HCT116 (cell line): ENCODE data around the gene RHCE. TPM values are rescaled to one million over a fixed set of nuclear protein-coding genes. Genes with fewer than 3 reads are reported as not detected.

ENCODE experiments used
- ATAC-seq: fragments of 200-7000 bp; cut with Tn5 transposase; 2 replicates; pipeline ENCODE4 v1.9.1; 2020; ENCODE audit warnings: mild to moderate bottlenecking, moderate library complexity
- BruUV-seq: library from RNA; stranded (reverse); fragments of 400-500 nt; replicated peaks from 2 replicates; lab custom pipeline; 2021; lab: Mats Ljungman, UMichigan
- CTCF ChIA-PET: fragments of 300-600 bp; sonication (Branson Sonifier 250); formaldehyde crosslinking; loops from one replicate; lab custom pipeline; 2021; ENCODE audit warnings: antibody characterized with exemption; lab: Charles Lee
- POLR2A ChIA-PET: fragments of 300-600, 350-600 bp; sonication (Branson Sonifier 250); formaldehyde crosslinking; loops from one replicate; lab custom pipeline; 2021; ENCODE audit warnings: antibody characterized with exemption; lab: Charles Lee
- RAD21 ChIA-PET, 2 experiments: fragments of 300-600 bp; sonication (Branson Sonifier 250); formaldehyde crosslinking; loops; one replicate each; lab custom pipeline; 2023; ENCODE audit warnings: low total read pairs in 2 of 2; ENCODE audit not compliant: uncharacterized antibody in 2 of 2, unreplicated experiment in 2 of 2, low non-redundant PET in 1 of 2; lab: Charles Lee
- DNase-seq: peaks from one replicate; pipeline ENCODE4 v3.0.0-alpha.2; 2010; ENCODE audit warnings: low read depth, low spot score
- H2AFZ ChIP-seq: fragments of 200-600 bp; shearing (Covaris generic), sonication (generic); 2 replicates; pipeline ENCODE4 v1.6.1; 2017; ENCODE audit warnings: low read depth, mixed run types, mixed read lengths, antibody characterized with exemption, low read length; ENCODE audit not compliant: poor library complexity, severe bottlenecking
- H3K27ac ChIP-seq: 2 replicates; pipeline ENCODE4 v1.5.1; 2012; ENCODE audit warnings: low read depth, low read length
- H3K27me3 ChIP-seq: fragments of 200-600 bp; sonication (generic); 2 replicates; pipeline ENCODE4 v1.6.1; 2016; ENCODE audit warnings: mixed run types, low read length, mixed read lengths; ENCODE audit not compliant: insufficient read depth
- H3K36me3 ChIP-seq, 2 experiments: fragments of 200-500 bp in 1 of 2; fragments of 200-600 bp in 1 of 2; sonication (Bioruptor generic) in 1 of 2; sonication (generic) in 1 of 2; 2 replicates each; pipeline versions ENCODE4 v1.5.1 to v1.6.1; 2014 to 2016; ENCODE audit warnings: low read length in 2 of 2, inconsistent platforms in 1 of 2, mixed read lengths in 1 of 2, mixed run types in 1 of 2; ENCODE audit not compliant: insufficient read depth in 2 of 2, control insufficient read depth in 1 of 2
- H3K4me1 ChIP-seq, 2 experiments: fragments of 200-600 bp in 1 of 2; sonication (generic) in 1 of 2; 2 replicates each; pipeline versions ENCODE4 v1.5.1 to v1.6.1; 2012 to 2017; ENCODE audit warnings: low read length in 2 of 2, inconsistent platforms in 1 of 2, mild to moderate bottlenecking in 1 of 2, mixed read lengths in 1 of 2, mixed run types in 1 of 2, moderate library complexity in 1 of 2; ENCODE audit not compliant: insufficient read depth in 2 of 2, control insufficient read depth in 1 of 2
- H3K4me2 ChIP-seq: fragments of 200-600 bp; sonication (generic); 2 replicates; pipeline ENCODE4 v1.6.1; 2017; ENCODE audit warnings: mixed run types, low read length, mixed read lengths
- H3K4me3 ChIP-seq, 2 experiments: fragments of 200-600 bp in 1 of 2; sonication (generic) in 1 of 2; replicated peaks in 1 of 2; 2 replicates each; pipeline ENCODE4 v1.5.1; 2011 to 2016; ENCODE audit warnings: low read length in 2 of 2, control low read depth in 1 of 2, low read depth in 1 of 2, mild to moderate bottlenecking in 1 of 2, mixed read lengths in 1 of 2, mixed run types in 1 of 2
- H3K79me2 ChIP-seq: fragments of 200-600 bp; sonication (generic); 2 replicates; pipeline ENCODE4 v1.6.1; 2017; ENCODE audit warnings: mild to moderate bottlenecking, mixed run types, low read length, moderate library complexity, mixed read lengths; ENCODE audit not compliant: insufficient read depth
- H3K9ac ChIP-seq: fragments of 200-600 bp; sonication (generic); 2 replicates; pipeline ENCODE4 v1.6.1; 2016; ENCODE audit warnings: low read length, mixed read lengths
- H3K9me2 ChIP-seq: fragments of 200-600 bp; sonication (generic), shearing (Covaris generic); 2 replicates; pipeline ENCODE4 v1.6.1; 2017; ENCODE audit warnings: mixed run types, mild to moderate bottlenecking, moderate library complexity; ENCODE audit not compliant: insufficient read depth
- H3K9me3 ChIP-seq, 2 experiments: fragments of 200-500 bp in 1 of 2; fragments of 200-600 bp in 1 of 2; sonication (Bioruptor generic) in 1 of 2; sonication (generic) in 1 of 2; 2 replicates each; pipeline ENCODE4 v1.6.1; 2014 to 2017; ENCODE audit warnings: low read length in 2 of 2, mixed read lengths in 2 of 2, inconsistent platforms in 1 of 2, low read depth in 1 of 2, mild to moderate bottlenecking in 1 of 2, mixed run types in 1 of 2, moderate library complexity in 1 of 2; ENCODE audit not compliant: control insufficient read depth in 1 of 2, insufficient read depth in 1 of 2
- H4K20me1 ChIP-seq: fragments of 200-600 bp; sonication (generic), shearing (Covaris generic); 2 replicates; pipeline ENCODE4 v1.6.1; 2017; ENCODE audit warnings: mixed run types, mild to moderate bottlenecking, moderate library complexity; ENCODE audit not compliant: insufficient read depth
- EGR1 ChIP-seq: IDR thresholded peaks from 2 replicates; pipeline ENCODE4 v1.6.1; 2012; ENCODE audit warnings: low read depth
- REST ChIP-seq: IDR thresholded peaks from 2 replicates; pipeline ENCODE4 v1.6.1; 2012; ENCODE audit warnings: low read depth
- SIN3A ChIP-seq: IDR thresholded peaks from 2 replicates; pipeline ENCODE4 v1.6.1; 2012; ENCODE audit warnings: low read depth
- intact Hi-C: fragments of 100-400 bp; cut with micrococcal nuclease; formaldehyde crosslinking; loops from 2 replicates; pipeline ENCODE4 v1.10.0; 2022
- total RNA-seq: library from RNA; stranded (reverse); gene quantifications from one replicate; pipeline ENCODE4 v1.2.1, GENCODE V29; 2021; ENCODE audit not compliant: unreplicated experiment

The RHCE gene
- total RNA-seq, 1 experiment from 2014 or later = 0.64 TPM

GRCh38 chr1:25432749-25433388, 12.2 kb upstream of the RHCE start (continued):
- no peak for TF ChIP-seq REST

GRCh38 chr1:25431955-25432719, 11.5 kb upstream of the RHCE start:
- BruUV-seq = TSS peak; percentile 56
- H3K79me2 ChIP-seq = no peaks in the 10 kb centered on the region
- ATAC-seq (no peak), DNase-seq (no peak)
- peaks cover 8 to 14% of the 10 kb centered on the region in 2 experiments; a peak in 3 of 4 replicates for H3K4me1 ChIP-seq
- CTCF ChIA-PET = interaction anchor here (0.7 to 1.3 kb wide), 2 partner anchors 19 to 72 kb away, joined by 4 read pairs; no protein-coding TSS in a partner anchor
- no peak overlapping the region for H2AFZ ChIP-seq
- no peak overlapping the region for H3K27ac ChIP-seq
- peak overlapping the region; percentile 57 to 71 for H3K4me3 ChIP-seq
- no peaks in the 10 kb centered on the region for H3K36me3 ChIP-seq
- POLR2A ChIA-PET = interaction anchor here (1.1 to 1.2 kb wide), 2 partner anchors 8 to 185 kb away, joined by 3 read pairs; partner anchors contain the start of gene RSRP1
- RAD21 ChIA-PET = no interaction called here
- H3K9me2 ChIP-seq = no peaks in the 10 kb centered on the region
- no peaks in the 10 kb centered on the region for H3K9me3 ChIP-seq
- no peaks in the 10 kb centered on the region for H4K20me1 ChIP-seq
- peak overlapping the region; percentile 85 for H3K4me2 ChIP-seq
- H3K27me3 ChIP-seq = no peaks in the 10 kb centered on the region
- TF ChIP-seq EGR1 = no peak
- TF ChIP-seq SIN3A = 0 out of 2 replicates have a peak, but pooled peaks have one; percentile 29
- TF ChIP-seq, all 23 proteins: peak for 1
- intact Hi-C loops = no loop called here
- H3K9ac ChIP-seq = peak overlapping the region; percentile 58
